GM19240 (cell line): ENCODE measurements around the gene EBF3.
"Not testable (repeated sequence)": the region's sequence is repeated elsewhere in the genome, so short reads cannot be mapped to it uniquely, and the experiment has no call there.

Experiments used
- DNase-seq: peaks from one replicate; pipeline ENCODE4 v3.0.0; 2011; ENCODE audit warnings: low spot score; ENCODE audit not compliant: insufficient read length

EBF3 gene

DNA sequence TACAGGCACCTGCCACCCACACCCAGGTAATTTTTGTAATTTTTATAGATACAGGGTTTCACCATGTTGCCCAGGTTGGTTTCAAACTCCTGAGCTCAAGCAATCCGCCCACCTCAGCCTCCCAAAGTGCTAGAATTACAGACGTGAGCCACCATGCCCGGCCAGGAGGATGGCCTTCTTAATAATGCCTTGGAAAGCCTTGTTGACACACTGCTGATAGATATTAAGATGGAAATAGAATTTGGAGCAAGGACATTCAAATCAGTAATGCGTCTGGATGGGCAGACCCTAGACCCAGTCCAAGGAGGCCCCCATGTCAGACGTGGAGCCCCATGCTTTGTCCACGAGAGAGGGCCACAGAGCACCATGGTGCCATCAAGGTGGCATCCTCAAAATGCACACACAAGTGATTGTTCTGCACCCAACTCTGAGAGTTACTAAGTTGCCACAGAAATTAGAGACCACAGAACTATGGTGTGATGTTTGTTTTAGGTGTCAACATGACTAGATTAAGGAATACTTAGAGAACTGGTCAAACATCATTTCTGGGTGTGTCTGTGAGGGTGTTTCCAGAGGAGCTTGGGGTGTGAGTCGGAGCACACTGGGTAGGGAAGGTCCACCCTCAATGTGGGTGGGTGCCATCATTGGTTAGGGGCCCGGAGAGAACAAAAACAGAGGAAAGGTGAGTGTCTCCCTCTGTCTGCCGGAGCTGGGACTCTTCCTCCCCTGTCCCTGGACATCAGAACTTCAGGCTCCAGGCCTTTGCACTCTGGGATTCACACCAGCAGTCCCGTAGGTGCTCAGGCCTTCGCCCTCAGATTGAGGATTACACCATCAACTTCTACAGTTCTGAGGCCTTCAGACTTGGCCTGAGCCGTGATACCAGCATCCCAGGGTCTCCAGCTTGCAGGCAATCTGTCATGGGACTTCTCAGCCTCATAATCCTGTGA, 34.5 kb downstream of the EBF3 start:
- DNase-seq: no peak

DNA sequence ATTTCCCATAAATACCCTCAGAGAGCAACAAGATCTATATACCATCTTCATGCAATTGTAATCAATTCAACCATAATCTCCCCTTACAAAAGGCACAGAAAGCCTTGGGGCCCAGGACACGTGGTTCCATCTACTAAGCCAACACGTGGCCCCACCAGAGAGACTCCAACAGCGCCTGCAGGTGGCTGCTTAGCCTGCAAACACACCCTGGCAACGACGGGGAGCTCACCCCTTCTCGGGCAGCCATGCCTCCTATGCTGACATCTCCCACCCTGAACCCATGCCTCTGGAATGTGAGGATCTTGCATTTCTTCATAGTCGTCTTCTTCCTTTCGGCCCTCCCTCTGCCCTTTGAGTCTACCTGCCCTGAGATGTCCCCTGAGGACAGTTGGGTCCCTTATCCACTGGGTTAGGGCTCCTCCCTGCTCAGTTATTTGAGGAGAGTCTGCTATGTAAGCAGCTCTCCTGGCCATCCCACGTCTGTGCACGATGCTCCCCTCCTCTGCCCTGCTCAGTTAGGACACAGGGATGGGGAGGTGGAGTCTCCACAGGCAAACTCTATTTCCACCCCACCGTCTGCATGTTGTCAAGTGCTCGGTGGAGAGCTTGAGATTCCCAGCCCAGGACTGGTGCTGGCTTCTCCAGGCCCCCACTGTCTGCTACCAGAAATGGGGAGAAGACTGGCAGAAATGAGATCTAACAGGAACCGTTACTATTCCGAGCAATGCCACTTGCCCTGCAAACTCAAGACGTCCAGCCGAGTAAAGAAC, 36.5 kb downstream of the EBF3 start:
- DNase-seq: no peak

DNA sequence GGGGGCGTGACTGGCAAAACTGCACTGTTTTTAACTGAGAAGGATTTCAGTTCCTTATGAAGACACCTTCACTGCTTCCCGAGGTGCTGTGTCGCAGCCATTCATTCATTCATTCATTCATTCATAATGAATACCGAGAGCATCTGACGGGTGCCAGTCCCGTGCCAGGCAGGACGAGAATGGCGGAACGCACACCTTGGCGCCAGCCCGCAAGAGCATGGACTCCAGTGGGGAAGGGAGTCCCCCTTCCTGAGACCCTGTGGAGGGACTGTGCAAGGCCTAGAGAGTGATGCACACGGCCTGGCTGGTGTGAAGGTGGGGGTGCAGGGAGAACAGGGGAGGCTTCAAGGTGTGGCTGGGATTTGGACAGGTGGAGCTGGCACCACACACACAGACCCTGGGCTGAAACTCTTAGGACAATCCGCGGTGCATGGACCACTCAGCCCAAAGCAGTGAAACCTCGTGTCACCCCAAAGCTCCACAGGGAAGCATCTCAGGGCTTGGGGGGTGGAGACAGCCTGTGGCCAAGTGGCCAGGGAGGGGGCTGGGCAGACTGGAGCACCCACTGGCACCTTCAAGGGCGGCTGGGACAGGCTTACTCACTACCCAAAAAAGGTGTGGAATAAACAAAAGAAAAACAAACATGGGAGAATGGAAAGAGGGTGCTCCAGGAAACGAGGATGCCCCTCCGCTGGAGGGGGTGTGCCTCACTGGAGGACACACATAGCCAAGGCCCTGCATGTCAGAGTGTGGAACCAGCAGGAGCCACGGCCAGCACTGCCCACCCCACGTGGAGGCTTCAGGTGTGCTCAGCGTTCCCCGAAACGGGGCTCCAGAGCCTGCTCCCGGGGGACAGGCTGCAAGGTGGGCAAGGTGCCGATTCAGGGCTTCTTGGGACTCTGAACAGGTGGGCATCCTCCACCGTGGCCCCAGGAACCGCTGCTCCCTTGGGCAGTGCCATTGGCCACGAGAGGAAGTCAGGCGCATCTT, 37.7 kb downstream of the EBF3 start:
- DNase-seq: no peak

DNA sequence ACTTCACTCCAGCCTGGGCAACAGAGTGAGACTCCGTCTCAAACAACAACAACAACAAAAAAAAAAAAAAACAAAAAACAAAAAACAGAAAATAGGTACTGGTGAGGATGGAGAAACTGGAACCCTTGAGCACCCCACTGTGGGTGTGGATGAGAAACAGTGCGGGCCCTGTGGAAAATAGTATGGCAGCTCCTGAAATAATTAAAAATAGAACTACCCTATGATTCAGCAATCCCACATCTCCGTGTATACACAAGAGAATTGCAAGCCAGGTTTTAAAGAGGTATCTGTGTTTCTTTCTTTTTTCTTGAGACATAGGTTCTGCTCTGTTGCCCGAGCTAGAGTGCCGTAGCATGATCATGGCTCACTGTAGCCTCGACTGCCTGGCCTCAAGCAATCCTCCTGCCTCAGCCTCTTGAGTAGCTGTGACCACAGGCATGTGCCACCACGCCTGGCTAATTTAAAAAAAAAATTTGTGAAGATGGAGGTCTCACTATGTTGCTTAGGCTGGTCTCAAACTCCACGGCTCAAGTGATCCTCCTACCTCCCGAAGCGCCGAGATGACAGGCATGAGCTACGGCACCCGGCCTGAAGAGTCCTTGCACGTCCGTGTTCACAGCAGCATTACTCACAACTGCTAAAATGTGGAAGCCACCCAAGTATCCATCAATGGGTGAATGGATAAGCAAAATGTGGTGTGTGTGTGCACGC, 39.5 kb downstream of the EBF3 start:
- DNase-seq: no peak

DNA sequence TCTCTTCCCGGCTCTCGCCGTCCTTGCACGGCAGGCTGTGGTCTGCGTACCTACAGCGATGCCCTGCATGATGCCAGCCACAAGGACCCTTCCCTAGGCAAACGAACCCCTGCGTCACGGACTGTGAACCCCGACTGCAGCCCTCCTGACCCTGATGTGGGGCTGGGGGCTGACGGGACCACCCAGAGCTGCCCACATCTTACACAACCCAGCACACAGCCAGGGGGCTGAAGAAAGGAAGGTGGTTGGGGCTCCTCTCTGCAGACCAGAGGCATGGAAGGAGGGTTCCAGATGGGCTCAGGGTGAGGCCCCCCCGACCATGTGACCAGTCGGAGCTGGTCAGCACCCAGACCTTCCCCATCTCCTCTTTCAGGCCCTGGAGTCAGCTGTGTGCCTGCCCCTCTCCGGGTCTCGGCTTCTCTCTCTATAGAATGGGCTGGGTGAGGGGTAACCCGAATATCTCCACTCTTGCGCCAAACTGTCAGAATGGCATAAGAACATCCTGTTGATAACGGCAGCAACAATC, 41.4 kb downstream of the EBF3 start:
- no peak for DNase-seq

DNA sequence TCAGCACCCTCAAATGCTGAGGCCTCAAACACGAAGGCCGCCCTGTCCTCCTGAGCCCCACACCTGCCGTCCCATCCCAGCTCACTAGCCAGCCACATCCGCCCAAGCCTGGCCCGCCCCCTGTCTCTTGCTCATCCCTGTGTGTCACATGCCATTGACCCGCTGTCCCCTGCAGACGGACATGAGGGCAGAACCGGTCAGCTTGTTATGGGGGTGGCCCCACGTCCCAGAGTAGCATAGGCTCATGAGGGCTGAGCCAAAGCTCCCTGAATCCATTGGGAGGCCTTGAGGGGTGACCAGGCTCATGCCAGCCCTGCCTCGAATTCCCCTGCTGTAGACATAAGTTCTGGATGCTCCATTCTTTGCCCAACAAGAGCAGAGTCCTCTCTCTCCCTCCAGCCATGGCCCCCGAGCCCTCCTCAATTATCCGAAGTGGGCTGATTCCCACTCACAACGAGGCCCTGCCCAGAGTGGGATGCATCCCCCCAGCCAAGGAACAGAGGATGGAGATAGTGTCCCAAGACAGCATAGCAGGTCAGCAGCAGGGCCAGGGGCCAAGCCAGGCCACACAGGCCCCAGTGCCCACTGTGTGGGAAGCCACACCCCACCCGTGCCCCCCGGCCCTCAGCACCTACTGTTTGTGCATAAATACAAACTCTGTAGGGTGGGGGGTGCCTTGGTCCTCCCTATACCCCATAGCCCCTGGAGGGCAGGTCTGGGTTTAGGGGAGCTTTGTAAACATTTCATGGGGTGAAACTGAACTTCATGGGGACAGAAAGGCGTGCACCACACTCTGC, 42.1 kb downstream of the EBF3 start:
- DNase-seq: no peak

DNA sequence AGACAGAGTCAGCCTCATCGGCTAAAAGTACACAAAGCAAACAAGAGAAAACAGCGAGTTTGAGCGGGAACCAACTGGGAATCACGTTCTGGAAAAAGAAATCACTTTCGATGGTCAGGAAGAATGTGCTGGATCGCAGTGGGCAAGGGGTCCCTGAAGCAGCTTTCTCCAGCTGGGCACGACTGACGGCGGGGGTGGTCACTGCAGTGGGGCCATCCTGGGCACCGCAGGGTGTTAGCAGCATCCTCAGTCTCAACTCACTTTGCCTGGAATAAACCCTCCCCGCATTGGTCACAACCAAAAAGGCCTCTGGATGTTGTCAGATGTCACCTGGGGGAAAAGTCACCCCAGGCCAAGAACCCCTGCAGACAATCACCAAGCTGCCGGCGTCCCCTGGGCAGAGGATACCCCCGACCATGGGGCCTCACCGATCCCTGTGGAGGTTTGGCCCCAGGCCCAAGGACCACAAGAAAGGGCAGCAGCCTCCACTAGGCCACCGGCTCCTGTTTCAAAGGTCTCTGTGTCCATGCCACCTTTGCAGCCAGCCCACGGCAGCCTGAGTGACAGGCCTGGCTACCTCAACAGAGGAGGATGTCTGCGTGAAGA, 42.9 kb downstream of the EBF3 start:
- DNase-seq: no peak

DNA sequence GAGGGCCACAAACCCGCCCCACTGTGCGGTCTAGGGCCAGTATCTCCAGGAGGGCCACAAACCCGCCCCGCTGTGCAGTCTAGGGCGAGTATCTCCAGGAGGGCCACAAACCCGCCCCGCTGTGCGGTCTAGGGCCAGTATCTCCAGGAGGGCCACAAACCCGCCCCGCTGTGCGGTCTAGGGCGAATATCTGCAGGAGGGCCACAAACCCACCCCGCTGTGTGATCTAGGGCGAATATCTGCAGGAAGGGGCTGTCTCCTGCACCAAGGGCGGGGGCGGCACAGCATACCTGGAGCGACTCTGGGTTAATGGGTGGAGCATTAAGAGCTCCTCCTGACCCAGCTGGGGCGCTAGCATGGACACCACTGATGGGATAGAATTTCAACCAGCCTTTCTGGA, 43.9 kb downstream of the EBF3 start:
- DNase-seq: not testable (repeated sequence)

DNA sequence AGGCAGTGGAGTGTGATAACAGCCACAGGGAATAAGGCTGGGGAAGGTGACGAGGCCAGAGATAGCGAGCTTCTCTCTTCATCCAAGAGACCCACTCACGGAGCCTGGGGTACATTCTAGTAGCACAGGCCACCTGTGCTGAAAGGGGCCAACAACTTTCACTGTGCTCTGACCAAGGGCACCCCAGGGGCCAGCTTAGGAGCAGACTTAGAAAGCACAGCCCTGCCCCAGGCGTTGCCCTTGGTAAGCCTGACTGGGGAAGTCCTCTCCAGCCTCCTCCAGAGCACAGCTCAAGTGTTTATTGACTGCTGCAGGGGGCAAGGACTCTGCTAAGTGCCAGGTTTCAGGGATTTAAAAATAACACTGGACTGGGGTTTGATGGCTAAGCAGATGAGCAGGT, 44.7 kb downstream of the EBF3 start:
- no peak for DNase-seq

DNA sequence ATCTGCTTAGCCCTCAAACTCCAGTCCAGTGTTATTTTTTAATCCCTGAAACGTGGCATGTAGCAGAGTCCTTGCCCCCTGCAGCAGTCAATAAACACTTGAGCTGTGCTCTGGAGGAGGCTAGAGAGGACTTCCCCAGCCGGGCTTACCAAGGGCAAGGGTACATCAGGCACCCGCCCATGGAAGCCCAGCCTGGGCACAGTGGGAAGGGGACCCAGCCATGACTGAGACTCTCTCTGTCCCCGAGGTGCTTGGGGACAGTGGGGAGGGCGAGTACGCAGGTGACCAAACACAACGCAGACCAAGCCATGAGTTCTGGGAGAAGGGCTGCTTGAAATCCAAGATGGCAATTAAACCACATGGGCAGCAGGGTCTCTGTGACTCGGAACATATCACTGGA, 45.2 kb downstream of the EBF3 start:
- DNase-seq: no peak

DNA sequence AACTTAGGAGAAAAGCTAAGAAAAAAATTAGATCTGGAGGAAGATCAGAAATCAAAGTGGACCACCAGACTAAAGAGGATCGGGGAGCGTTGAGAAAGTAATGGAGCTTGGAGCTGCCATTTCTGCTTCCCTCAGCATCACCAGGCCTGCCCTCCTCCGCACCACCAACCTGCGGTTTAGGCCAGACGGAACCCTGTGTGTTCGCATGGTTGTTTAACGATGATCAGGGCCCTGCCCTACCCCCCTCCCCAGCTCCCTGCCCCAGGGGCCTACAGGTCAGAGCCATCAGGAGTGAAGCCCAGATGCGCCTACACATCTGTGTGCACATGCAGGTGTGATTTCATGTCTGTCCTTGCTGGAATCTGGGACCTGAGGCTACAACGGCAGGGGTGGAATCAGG, 45.7 kb downstream of the EBF3 start:
- DNase-seq: no peak

DNA sequence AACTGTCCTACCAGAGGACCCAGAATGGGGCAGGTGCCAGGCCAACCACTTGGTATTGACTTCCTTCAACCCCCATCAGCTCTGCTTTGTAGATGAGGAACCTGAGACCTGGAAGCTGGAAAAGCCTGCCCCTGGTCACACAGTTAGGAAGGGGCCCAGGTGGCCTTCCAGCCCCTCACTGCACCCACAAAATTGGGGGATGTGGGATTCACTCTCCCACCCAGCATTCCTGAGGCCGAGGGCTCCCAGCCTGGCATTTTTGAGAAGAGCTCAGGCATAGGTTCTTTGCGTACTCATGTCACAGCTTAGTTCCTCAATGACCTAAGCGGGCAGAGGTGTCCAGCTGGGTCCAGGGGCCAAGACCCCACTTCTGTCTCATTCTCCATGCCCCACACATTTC, 46.1 kb downstream of the EBF3 start:
- no peak for DNase-seq

DNA sequence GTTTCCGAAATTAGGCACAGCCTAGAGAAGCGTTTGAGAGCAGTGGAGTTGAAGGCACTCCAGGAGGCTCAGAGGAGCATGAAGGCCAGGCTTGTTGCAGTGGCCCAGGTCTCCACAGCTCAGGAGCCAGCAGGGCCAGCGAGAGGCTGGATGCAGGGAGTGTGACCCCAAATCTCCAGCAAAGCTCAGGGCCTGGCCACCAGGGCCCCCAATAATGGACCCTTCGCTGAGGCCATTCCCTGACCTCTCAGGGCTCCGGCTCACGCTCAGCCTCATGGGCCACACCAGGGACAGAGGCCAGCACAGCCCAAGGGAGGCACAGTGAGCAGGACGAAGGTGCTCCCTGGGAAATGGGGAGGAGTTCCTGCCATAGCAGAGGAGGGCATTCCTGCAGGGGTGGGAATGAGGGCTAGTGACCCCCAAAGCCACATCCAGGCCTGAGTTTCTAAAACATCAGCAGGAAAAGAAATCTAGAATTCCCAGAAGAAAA, 47.5 kb downstream of the EBF3 start:
- DNase-seq: no peak

DNA sequence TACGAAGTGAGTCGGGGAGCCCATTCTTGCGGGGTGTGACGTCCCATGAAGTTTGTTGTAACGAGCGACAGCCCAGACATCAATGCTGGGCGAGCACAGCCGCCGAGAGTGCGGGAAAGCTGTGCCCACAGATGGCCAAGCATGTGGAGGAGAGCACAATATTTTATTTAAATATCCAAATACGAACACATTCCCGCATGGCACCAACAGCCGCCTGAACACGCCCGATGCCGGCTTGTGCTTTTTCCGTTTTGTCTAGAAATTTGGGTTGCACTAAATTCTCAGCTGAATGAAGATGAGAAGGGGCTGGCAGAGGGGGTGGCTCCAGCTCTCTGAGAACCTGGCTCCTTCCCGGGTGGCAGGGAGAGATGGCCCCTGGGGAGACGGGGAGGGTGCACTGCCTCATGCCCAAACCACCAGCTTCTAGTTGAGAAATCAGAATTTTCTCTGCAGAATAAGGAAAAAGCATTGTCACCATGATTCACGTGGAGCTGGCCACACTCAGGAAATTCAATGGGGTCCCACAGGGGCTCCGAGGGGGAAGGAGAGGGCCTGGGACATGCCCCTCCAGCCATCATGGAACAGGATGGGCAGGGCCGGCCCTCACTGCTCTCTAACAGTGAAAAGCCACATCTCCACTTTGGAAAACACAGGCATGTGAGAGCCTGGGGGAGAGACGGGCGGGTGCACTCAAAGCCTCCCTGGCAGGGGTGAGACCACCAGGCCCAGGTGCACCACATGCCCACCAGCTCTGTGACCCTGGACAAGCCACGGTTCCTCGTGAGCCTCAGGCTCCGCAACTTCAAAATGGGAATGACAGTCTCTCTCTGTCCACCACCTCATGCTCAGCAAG, 48.3 kb downstream of the EBF3 start:
- DNase-seq: no peak

DNA sequence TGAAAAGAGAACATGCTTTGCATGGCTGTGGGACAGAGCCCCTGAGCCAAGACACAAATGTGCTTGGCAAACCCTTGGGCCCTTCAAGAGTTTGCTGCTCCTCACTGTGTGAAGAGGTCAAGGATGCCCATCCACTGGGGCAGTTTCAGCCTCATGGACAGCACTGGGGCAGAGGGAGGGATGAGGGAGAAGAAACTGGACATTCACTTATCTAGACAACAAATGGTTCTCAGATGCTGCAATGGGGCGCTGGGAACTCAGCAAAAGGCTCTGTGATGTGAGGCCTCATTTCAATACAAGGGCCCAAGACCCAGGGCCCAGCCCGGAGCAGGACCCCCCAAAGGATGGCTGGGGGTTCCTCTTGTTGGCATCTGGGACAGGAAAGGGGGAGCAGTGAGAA, 49.1 kb downstream of the EBF3 start:
- no peak for DNase-seq

DNA sequence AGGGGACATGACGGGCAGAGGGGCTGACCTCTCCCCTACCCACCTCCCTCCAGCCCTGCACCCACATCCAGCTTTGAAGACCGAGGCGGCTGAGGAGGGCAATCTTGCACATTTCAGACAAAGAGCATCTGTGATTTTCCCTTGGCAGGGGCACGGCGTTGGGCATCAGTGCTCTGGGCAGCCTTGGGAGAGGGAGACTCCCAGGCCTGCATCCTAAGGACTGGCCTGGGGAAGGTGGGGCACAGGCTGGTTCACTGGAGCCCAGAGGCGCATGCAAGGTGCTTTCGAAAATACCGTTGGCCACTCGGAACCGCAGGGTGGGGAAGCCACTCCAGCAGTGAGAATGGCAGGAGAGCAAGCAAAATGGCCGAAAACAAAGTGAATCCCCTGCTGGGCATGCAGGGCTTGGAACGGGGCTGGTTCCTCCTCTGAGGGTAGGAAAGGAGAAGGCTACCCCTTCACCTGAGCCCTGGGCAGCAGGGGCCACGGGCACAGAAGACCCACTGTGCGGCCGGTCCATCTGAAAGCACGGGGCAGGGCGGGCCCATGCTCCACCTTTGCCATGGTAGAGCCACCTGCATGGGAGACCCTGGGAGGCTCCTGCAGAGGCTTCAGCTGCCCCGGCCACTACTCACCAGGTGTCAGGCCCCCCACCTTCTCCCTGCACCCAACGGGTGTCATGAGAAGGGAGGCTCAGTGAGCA, 49.8 kb downstream of the EBF3 start:
- DNase-seq: no peak

DNA sequence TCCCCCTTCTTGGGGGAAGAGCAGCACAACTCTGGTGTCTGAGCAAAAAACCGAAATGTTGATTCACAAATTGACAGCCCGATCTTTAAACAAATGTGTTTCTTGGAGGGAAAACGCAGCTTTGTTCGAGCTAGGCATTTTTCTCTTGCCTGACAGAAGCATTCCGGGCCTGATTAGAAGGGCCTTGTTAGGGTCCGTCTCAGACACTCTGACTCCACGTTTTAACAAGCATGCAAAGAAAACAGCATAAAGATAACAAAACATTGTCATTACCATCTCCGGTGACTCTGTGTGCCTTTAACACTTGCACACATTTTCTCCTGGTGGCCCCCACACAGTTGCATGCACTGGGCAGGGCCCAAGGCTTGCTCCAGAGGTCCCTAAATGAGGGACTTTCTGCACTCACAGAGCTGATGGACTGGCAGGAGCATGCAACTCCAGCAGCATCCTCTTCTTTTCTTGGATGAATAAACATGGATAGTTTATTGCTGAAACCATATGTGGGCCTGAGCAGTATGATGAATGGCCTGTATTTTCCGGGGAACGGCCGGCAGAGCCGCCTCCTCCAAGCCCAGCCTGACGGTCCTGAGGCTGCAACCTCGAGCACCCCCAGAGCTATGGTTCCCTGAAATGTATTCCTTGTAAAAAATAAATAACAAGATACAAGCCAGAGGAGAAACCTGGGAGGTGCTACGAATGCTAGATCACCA, 50.9 kb downstream of the EBF3 start:
- DNase-seq: no peak
